Raji (cell line): ENCODE measurements around the gene DNAAF5.

Experiments used
- POLR2A ChIP-seq: IDR thresholded peaks from 2 replicates; pipeline ENCODE4 v1.6.1; 2011; ENCODE audit warnings: low read depth, low read length, control low read depth; ENCODE audit not compliant: insufficient read depth

The DNAAF5 gene

GRCh38 chr7:833601-834258 is 107.2 kb downstream of the DNAAF5 start:
- no peak for TF ChIP-seq POLR2A

GRCh38 chr7:834277-834676 is 107.8 kb downstream of the DNAAF5 start:
- TF ChIP-seq POLR2A = no peak

GRCh38 chr7:835021-835420 is 108.5 kb downstream of the DNAAF5 start:
- no peak for TF ChIP-seq POLR2A

- TF ChIP-seq POLR2A = no peak
These were observed 109.2 kb downstream of the DNAAF5 start for GRCh38 chr7:835485-836401.
